ENCODE results near the gene SMIM10L2A. TPM values are rescaled to one million over a fixed set of nuclear protein-coding genes. Genes with fewer than 3 reads are reported as not detected.

Gene SMIM10L2A
- total and polyA plus RNA-seq, 2 of the 8 experiments (the other 6 are each of a cell fraction or from before 2014, with no cell fraction given): 5.0 to 7.5 TPM

GRCh38 chrX:135393051-135393450, 28.7 kb upstream of the SMIM10L2A start:
- Histone ChIP-seq H4K8ac (ENCODE audit: extremely low read depth, insufficient read depth, low read length) (no peak overlapping the region), H3K4me1 (replicated peaks in 1 of 4; ENCODE audit: control insufficient read depth in 3 of 4, insufficient read depth in 4 of 4, low read length in 3 of 4) (peaks cover 0 to 3% (median 0%) of the 10 kb centered on the region in 4 experiments; a peak in 2 of 7 replicates), H2BK20ac (ENCODE audit: low read length) (no peak overlapping the region), H3K4me2 (ENCODE audit: insufficient read depth in 1 of 2, low read depth in 2 of 2, low read length in 2 of 2) (no peak overlapping the region), H3K36me3 (ENCODE audit: control insufficient read depth in 2 of 4, insufficient read depth in 4 of 4, low read length in 3 of 4) (no peaks in the 10 kb centered on the region), H2BK120ac (replicated peaks; ENCODE audit: low read depth, low read length) (no peak overlapping the region), H3K27me3 (replicated peaks in 1 of 4; ENCODE audit: control insufficient read depth in 3 of 4, extremely low read depth in 1 of 4, insufficient read depth in 3 of 4, low read length in 3 of 4) (no peaks in the 10 kb centered on the region), H2BK15ac (ENCODE audit: low read length) (no peak overlapping the region), H3K4ac (replicated peaks; ENCODE audit: insufficient read length, low read depth, low read length) (no peak overlapping the region), H2AFZ (ENCODE audit: low read length) (no peak overlapping the region), H2AK5ac (ENCODE audit: low read depth, low read length) (no peak overlapping the region), H3K9me3 (ENCODE audit: insufficient read depth in 2 of 2, low read depth in 1 of 2, low read length in 1 of 2) (no peaks in the 10 kb centered on the region), H3K79me1 (ENCODE audit: low read depth, low read length) (no peaks in the 10 kb centered on the region), H2BK5ac (ENCODE audit: low read depth, low read length) (no peak overlapping the region), H4K91ac (replicated peaks; ENCODE audit: insufficient read length, low read length) (no peak overlapping the region), H3K23ac (ENCODE audit: insufficient read length) (no peak overlapping the region), H4K20me1 (replicated peaks in 1 of 2; ENCODE audit: control insufficient read depth in 1 of 2, insufficient read depth in 2 of 2, low read length in 2 of 2) (no peaks in the 10 kb centered on the region), H3K79me2 (ENCODE audit: control insufficient read depth in 1 of 2, insufficient read depth in 2 of 2, low read length in 2 of 2) (no peaks in the 10 kb centered on the region), H3K18ac (ENCODE audit: extremely low read depth, low read length) (no peak overlapping the region), H3K14ac (ENCODE audit: insufficient read length) (no peak overlapping the region), H2BK12ac (ENCODE audit: low read depth, low read length) (no peak overlapping the region), H3K23me2 (ENCODE audit: low read depth, low read length) (no peaks in the 10 kb centered on the region), H4K5ac (ENCODE audit: insufficient read length, low read depth, low read length) (no peak overlapping the region), H3K56ac (replicated peaks; ENCODE audit: insufficient read length, low read depth, low read length) (no peak overlapping the region), H3K9ac (replicated peaks in 1 of 4; ENCODE audit: extremely low read depth in 1 of 4, low read depth in 3 of 4, low read length in 3 of 4) (no peak overlapping the region), H3K27ac (ENCODE audit: low read depth, low read length) (no peak overlapping the region), H3K4me3 (ENCODE audit: extremely low read depth in 1 of 4, insufficient read depth in 2 of 4, low read depth in 3 of 4, low read length in 4 of 4) (no peak overlapping the region)
- WGBS, 2 experiments (ENCODE audit: extremely low coverage in 1 of 2, insufficient coverage in 1 of 2, insufficient read length in 1 of 2, insufficient replicate concordance in 2 of 2, low coverage in 1 of 2, low lambda C conversion rate in 2 of 2, missing lambda C conversion rate in 1 of 2): 83% methylated on average over 2 of the region's 5 CpGs; no CpG with 5 or more reads in 1 of the 2 experiments
- ChIA-PET CTCF (ENCODE audit: partially characterized antibody) (no interaction called here), POLR2A (ENCODE audit: partially characterized antibody) (no interaction called here)
- TF ChIP-seq ZNF274 (IDR thresholded peaks at IDR 0.05; ENCODE audit: borderline replicate concordance, extremely low read depth, low read length) (no peak), GABPA (IDR thresholded peaks at IDR 0.05; ENCODE audit: borderline replicate concordance, insufficient read depth, low read length) (no peak), HDAC6 (IDR thresholded peaks at IDR 0.05; ENCODE audit: low read depth, low read length) (no peak), E2F6 (IDR thresholded peaks at IDR 0.05) (no peak), PHF8 (conservative IDR thresholded peaks at IDR 0.05; ENCODE audit: low read depth, low read length) (no peak), EZH2 (IDR thresholded peaks at IDR 0.05; ENCODE audit: low read depth, low read length, severe bottlenecking) (no peak)
- FAIRE-seq (no peak), DNase-seq (ENCODE audit: low read depth in 1 of 2, low spot score in 2 of 2) (no peak)
